Middle frontal gyrus (tissue), 1 donor: ENCODE measurements around the gene FHOD3.

ENCODE experiments used
- DNase-seq: peaks from one replicate; pipeline ENCODE4 v3.0.0-alpha.2; 2015; ENCODE audit warnings: low spot score; ENCODE audit errors: extremely low spot score

Gene FHOD3

GRCh38 chr18:36469461-36469860 is 171.9 kb downstream of the FHOD3 start:
- no peak for DNase-seq

- DNase-seq: no peak
These were observed 173.4 kb downstream of the FHOD3 start for GRCh38 chr18:36470896-36471295.

GRCh38 chr18:36471393-36471792 is 173.9 kb downstream of the FHOD3 start:
- no peak for DNase-seq

GRCh38 chr18:36476433-36476832 is 178.9 kb downstream of the FHOD3 start:
- DNase-seq: no peak

GRCh38 chr18:36477776-36478175 is 180.3 kb downstream of the FHOD3 start:
- DNase-seq: no peak

- no peak for DNase-seq
These were observed 183.7 kb downstream of the FHOD3 start for GRCh38 chr18:36481201-36481657.

GRCh38 chr18:36481935-36482334 is 184.4 kb downstream of the FHOD3 start:
- DNase-seq: no peak

GRCh38 chr18:36484591-36484990 is 187.1 kb downstream of the FHOD3 start:
- no peak for DNase-seq

GRCh38 chr18:36485772-36486171 is 188.3 kb downstream of the FHOD3 start:
- DNase-seq: no peak

GRCh38 chr18:36488131-36488530 is 190.6 kb downstream of the FHOD3 start:
- DNase-seq: no peak

GRCh38 chr18:36490897-36491296 is 193.4 kb downstream of the FHOD3 start:
- no peak for DNase-seq

GRCh38 chr18:36492604-36493329 is 195.3 kb downstream of the FHOD3 start:
- no peak for DNase-seq

GRCh38 chr18:36493349-36494159 is 196.0 kb downstream of the FHOD3 start:
- DNase-seq: no peak

GRCh38 chr18:36494160-36494437 is 196.6 kb downstream of the FHOD3 start:
- DNase-seq: no peak

- no peak for DNase-seq
These were observed 198.5 kb downstream of the FHOD3 start for GRCh38 chr18:36496022-36496421.

GRCh38 chr18:36499938-36500337 is 202.4 kb downstream of the FHOD3 start:
- DNase-seq: no peak

GRCh38 chr18:36501100-36501499 is 203.6 kb downstream of the FHOD3 start:
- DNase-seq: no peak

- no peak for DNase-seq
These were observed 206.0 kb downstream of the FHOD3 start for GRCh38 chr18:36503477-36503876.

GRCh38 chr18:36504928-36505327 is 207.4 kb downstream of the FHOD3 start:
- no peak for DNase-seq

GRCh38 chr18:36505665-36506064 is 208.2 kb downstream of the FHOD3 start:
- no peak for DNase-seq

- no peak for DNase-seq
These were observed 212.2 kb downstream of the FHOD3 start for GRCh38 chr18:36509646-36510197.

GRCh38 chr18:36511791-36512352 is 214.4 kb downstream of the FHOD3 start:
- no peak for DNase-seq
